ENCODE data around the gene TMEM192. TPM values are rescaled to one million over a fixed set of nuclear protein-coding genes. Genes with fewer than 3 reads are reported as not detected.

TMEM192 gene
- total and polyA plus RNA-seq, 2 of the 13 experiments (the other 11 are each of a cell fraction or from before 2014, with no cell fraction given), result 19.8 to 19.9 TPM

DNA sequence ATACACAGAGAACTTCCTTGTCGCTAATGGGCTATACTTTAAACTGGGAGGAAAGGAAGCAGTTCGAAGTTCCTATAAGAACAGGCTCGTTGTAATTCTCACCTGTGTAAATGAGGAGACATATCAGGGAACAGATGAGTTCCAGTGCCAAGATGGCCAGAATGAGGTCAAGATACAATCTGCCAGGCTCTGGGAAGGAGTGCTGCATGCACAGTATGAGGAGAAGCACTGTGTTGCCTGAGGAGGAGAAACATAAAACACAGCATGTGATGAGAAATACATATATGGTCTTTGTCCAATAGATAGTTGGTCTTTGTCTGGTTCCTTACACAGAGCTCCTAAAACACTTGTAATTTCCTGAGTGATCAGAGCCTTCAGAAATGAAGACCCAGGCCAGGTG lies 24.3 kb downstream of the TMEM192 start:
- DNase-seq (ENCODE audit: low spot score) (no peak), FAIRE-seq (no peak), ATAC-seq (no peak)
- no peaks in the 10 kb centered on the region for H3K79me2 ChIP-seq (ENCODE audit: insufficient read depth, low read length)
- CTCF ChIA-PET (ENCODE audit: low intra/inter-chr PET ratio, low total read pairs), result no interaction called here
- no peak overlapping the region for H3K9ac ChIP-seq (ENCODE audit: insufficient read depth, low read depth, low read length)
- H3K4me1 ChIP-seq (ENCODE audit: insufficient read depth, low read length), result no peaks in the 10 kb centered on the region
- intact Hi-C loops (cut with micrococcal nuclease; ENCODE audit: unreplicated experiment) (no loop called here), in situ Hi-C loops (cut with HindIII; ENCODE audit: extremely low pct_ligation_motif_present, low pct_unique_long_range_greater_than_20kb) (no loop called here)
- no peaks in the 10 kb centered on the region for H3K27me3 ChIP-seq (ENCODE audit: control insufficient read depth in 1 of 2, insufficient read depth in 2 of 2, low read length in 2 of 2)
- H2AFZ ChIP-seq (ENCODE audit: low read length), result no peak overlapping the region
- POLR2A ChIA-PET, result no interaction called here
- no peak overlapping the region for H3K4me2 ChIP-seq (ENCODE audit: low read depth, low read length)
- 81% methylated on average over 3 of the region's 3 CpGs for WGBS (ENCODE audit: low lambda C conversion rate)
- TF ChIP-seq ZNF446 (CRISPR knock-in tag; IDR thresholded peaks at IDR 0.05) (no peak), NBN (conservative IDR thresholded peaks at IDR 0.05) (no peak), TAF1 (CRISPR knock-in tag; IDR thresholded peaks at IDR 0.05) (no peak), SPEN (CRISPR knock-in tag; IDR thresholded peaks at IDR 0.05; ENCODE audit: low read depth) (no peak), PHF5A (CRISPR knock-in tag; IDR thresholded peaks at IDR 0.05; ENCODE audit: low read depth, unreplicated experiment) (no peak), NR2F2 (IDR thresholded peaks at IDR 0.05; ENCODE audit: borderline replicate concordance, low read depth) (no peak), ZNF354B (CRISPR knock-in tag; IDR thresholded peaks at IDR 0.05) (no peak), ZNF44 (CRISPR knock-in tag; IDR thresholded peaks at IDR 0.05) (no peak), ZBTB1 (CRISPR knock-in tag; IDR thresholded peaks at IDR 0.05; ENCODE audit: borderline replicate concordance) (no peak), ZNF136 (CRISPR knock-in tag; IDR thresholded peaks at IDR 0.05; ENCODE audit: low read depth) (no peak), ZNF10 (CRISPR knock-in tag; IDR thresholded peaks at IDR 0.05; ENCODE audit: borderline replicate concordance, low read depth) (no peak), ZNF207 (IDR thresholded peaks at IDR 0.05; ENCODE audit: borderline replicate concordance) (no peak)
- TF ChIP-seq, protein P1, sequence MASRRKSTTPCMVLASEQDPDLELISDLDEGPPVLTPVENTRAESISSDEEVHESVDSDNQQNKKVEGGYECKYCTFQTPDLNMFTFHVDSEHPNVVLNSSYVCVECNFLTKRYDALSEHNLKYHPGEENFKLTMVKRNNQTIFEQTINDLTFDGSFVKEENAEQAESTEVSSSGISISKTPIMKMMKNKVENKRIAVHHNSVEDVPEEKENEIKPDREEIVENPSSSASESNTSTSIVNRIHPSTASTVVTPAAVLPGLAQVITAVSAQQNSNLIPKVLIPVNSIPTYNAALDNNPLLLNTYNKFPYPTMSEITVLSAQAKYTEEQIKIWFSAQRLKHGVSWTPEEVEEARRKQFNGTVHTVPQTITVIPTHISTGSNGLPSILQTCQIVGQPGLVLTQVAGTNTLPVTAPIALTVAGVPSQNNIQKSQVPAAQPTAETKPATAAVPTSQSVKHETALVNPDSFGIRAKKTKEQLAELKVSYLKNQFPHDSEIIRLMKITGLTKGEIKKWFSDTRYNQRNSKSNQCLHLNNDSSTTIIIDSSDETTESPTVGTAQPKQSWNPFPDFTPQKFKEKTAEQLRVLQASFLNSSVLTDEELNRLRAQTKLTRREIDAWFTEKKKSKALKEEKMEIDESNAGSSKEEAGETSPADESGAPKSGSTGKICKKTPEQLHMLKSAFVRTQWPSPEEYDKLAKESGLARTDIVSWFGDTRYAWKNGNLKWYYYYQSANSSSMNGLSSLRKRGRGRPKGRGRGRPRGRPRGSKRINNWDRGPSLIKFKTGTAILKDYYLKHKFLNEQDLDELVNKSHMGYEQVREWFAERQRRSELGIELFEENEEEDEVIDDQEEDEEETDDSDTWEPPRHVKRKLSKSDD (CRISPR knock-in tag; IDR thresholded peaks at IDR 0.05; ENCODE audit: low read depth), result no peak
- TF ChIP-seq, protein P2, sequence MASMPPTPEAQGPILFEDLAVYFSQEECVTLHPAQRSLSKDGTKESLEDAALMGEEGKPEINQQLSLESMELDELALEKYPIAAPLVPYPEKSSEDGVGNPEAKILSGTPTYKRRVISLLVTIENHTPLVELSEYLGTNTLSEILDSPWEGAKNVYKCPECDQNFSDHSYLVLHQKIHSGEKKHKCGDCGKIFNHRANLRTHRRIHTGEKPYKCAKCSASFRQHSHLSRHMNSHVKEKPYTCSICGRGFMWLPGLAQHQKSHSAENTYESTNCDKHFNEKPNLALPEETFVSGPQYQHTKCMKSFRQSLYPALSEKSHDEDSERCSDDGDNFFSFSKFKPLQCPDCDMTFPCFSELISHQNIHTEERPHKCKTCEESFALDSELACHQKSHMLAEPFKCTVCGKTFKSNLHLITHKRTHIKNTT (CRISPR knock-in tag; IDR thresholded peaks at IDR 0.05), result no peak
- TF ChIP-seq, protein P3, sequence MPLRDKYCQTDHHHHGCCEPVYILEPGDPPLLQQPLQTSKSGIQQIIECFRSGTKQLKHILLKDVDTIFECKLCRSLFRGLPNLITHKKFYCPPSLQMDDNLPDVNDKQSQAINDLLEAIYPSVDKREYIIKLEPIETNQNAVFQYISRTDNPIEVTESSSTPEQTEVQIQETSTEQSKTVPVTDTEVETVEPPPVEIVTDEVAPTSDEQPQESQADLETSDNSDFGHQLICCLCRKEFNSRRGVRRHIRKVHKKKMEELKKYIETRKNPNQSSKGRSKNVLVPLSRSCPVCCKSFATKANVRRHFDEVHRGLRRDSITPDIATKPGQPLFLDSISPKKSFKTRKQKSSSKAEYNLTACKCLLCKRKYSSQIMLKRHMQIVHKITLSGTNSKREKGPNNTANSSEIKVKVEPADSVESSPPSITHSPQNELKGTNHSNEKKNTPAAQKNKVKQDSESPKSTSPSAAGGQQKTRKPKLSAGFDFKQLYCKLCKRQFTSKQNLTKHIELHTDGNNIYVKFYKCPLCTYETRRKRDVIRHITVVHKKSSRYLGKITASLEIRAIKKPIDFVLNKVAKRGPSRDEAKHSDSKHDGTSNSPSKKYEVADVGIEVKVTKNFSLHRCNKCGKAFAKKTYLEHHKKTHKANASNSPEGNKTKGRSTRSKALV (CRISPR knock-in tag; IDR thresholded peaks at IDR 0.05), result no peak
- TF ChIP-seq, protein P4, sequence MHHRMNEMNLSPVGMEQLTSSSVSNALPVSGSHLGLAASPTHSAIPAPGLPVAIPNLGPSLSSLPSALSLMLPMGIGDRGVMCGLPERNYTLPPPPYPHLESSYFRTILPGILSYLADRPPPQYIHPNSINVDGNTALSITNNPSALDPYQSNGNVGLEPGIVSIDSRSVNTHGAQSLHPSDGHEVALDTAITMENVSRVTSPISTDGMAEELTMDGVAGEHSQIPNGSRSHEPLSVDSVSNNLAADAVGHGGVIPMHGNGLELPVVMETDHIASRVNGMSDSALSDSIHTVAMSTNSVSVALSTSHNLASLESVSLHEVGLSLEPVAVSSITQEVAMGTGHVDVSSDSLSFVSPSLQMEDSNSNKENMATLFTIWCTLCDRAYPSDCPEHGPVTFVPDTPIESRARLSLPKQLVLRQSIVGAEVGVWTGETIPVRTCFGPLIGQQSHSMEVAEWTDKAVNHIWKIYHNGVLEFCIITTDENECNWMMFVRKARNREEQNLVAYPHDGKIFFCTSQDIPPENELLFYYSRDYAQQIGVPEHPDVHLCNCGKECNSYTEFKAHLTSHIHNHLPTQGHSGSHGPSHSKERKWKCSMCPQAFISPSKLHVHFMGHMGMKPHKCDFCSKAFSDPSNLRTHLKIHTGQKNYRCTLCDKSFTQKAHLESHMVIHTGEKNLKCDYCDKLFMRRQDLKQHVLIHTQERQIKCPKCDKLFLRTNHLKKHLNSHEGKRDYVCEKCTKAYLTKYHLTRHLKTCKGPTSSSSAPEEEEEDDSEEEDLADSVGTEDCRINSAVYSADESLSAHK (CRISPR knock-in tag; IDR thresholded peaks at IDR 0.05; ENCODE audit: borderline replicate concordance), result no peak
- H4K20me1 ChIP-seq (ENCODE audit: insufficient read depth, low read length), result no peaks in the 10 kb centered on the region
- H3K9me3 ChIP-seq (ENCODE audit: low read length), result no peaks in the 10 kb centered on the region
- BruUV-seq (replicated peaks), result no TSS peak
- no peak overlapping the region for H3K27ac ChIP-seq (ENCODE audit: extremely low read length, insufficient read depth, low read length)
- peaks cover 8 to 28% of the 10 kb centered on the region in 2 experiments; a peak in 4 of 5 replicates for H3K36me3 ChIP-seq (replicated peaks in 1 of 2; ENCODE audit: control insufficient read depth in 1 of 2, insufficient read depth in 2 of 2, low read length in 2 of 2)
- H3K4me3 ChIP-seq (replicated peaks in 1 of 3; ENCODE audit: insufficient read depth in 1 of 3, low read depth in 2 of 3, low read length in 3 of 3), result no peak overlapping the region

Measured in HepG2 (cell line).